HG03521 (cell line): ENCODE results near the gene IGLL5.
"Not testable (repeated sequence)": the region's sequence is repeated elsewhere in the genome, so short reads cannot be mapped to it uniquely, and the experiment has no call there.

ENCODE experiments used
- ATAC-seq: cut with Tn5 transposase; IDR thresholded peaks from one replicate; pipeline ENCODE4 v1.9.1; 2021; ENCODE audit warnings: mild to moderate bottlenecking, moderate library complexity; ENCODE audit not compliant: unreplicated experiment

IGLL5 gene

GRCh38 chr22:22883090-22883727 lies 4.4 kb upstream of the IGLL5 start:
- ATAC-seq, result no peak

DNA sequence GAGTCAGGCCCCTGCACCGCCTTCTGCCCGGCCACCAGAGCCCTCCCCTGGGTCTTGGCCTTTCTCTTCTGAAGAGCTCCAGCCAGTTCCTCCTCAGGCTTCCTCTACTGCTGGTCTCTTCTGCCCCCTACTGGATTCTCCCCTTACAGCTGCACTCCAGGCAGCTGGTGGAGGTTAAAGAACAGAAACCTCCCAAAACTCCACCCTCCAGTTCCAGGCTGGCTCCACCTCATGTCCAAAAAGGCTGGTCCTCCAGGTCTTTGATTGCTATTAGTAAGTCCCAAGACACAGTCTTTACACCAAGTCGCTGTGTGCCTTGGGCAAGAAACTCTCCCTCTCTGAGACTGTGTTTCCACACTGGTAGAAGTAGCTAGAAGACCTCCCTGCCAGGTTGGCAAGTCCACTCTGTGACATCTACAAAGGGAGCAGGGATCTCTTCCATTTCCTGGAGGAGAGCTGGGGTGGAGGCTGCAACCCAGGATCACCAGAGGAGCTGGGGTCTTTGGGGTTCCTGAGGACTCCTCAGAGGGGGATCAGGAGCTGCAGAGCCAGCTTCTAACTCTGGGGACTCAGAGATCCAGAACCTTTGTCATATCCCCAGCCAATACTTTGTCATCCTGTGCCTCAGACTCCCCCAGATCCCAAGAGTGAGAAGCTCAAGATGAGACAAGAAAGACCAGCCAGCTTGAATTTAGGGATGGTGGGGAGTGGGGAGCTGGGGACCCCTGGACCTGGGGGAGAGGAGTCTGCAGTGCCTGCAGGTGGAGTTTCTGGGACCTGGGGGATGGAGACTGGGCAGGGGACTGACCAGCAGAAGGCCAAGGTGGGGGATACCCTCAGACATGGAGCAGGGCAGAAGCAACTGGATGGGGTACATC lies 3.4 kb upstream of the IGLL5 start:
- peak; percentile 36 for ATAC-seq

GRCh38 chr22:22884888-22885840 lies 2.5 kb upstream of the IGLL5 start:
- peak; percentile 56 for ATAC-seq

DNA sequence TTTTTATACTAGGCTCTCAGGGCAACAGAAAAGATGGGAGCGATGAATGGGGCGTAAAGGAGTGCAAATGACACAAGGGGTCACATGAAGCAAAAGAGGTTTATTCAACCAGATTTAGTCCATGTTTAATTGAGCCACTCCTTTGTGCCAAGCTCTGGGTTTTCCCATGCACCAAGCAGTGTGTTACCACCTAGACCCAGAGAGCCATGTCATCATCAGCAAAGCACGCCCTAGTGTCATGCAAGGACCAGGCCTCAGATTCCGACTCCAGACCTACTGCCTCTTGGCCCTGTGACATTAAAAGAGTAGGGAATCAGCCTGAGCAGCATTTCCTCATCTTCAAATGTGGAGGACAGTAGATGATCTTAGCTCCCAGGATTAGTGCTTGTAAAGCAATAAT lies 1.1 kb upstream of the IGLL5 start:
- no peak for ATAC-seq

GRCh38 chr22:22888571-22889353 lies 1.1 kb downstream of the IGLL5 start:
- no peak for ATAC-seq

GRCh38 chr22:22890085-22890484 lies 2.5 kb downstream of the IGLL5 start:
- ATAC-seq, result no peak

GRCh38 chr22:22891139-22891621 lies 3.6 kb downstream of the IGLL5 start:
- ATAC-seq, result no peak

DNA sequence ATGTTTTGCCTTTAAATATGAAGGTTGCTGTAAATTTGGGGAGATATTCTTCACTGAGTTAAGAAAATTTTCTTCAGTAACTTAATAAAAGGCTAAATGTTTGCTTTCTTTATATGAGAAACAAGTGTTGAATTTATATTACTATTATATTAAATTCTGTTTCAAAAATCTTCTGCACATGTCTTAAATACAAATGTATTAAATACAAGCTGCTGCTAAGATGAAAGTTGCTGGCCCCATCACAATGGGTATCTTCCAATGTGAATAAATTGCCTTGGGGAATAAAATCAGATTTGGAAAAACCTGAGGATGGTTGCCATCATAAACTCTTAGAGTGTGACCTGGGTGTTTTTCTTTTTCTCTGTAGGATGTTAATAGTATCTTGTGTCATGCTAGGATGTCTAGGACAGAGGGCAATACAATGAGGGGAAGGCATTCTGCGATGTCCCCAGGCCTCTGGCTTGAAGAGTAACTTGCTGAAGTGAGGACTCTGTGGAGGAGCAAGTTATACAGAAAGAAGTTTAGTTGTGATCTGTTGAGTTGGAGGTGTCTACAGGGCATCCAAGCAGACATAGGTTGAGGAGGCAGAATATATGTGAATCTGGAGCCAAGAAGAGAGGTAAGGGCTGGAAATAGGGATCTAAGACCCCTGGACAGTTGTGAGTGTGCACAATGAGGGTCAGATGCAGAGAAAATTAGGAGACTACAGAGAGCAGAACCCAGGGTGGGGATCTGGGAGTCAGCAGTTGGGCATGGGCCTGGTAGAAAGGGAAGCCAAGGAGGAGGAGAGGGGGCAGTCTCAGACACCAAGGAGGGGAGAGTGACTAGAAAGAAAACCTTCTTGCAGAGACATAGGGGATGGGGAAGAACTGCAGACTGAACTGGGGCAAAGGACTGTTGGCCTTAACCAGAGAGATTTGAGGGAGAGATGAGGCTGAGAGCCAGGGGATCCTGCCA lies 4.8 kb downstream of the IGLL5 start:
- no peak for ATAC-seq

DNA sequence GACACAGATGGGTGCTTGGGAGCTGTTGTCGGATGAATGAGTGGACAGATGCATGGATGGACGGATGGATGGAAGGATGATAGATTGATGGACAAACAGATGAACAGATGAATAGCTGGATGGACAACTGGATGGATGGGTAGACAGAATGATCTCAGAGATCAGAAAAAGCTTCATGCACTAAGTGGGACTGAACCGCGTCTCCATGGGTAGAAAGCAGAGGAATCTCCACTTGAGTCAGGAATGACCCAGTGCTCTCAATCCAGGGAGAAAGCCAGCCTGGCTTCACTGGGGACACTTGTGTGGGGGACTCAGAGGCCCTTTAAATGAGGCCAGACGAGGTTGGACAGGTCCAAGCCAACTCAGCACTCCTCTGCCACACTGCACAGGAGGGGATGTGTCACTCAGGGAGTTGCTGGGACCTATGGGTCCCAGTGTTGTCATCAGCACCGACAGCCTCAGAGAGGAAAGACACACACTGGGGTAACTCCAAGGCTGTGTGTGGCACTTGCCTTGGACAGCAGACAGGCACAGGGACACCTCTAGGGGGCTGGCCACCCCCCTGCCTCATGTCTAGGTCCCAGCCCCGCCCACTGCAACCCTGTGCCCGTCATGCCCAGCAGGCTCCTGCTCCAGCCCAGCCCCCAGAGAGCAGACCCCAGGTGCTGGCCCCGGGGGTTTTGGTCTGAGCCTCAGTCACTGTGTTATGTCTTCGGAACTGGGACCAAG lies 5.6 kb downstream of the IGLL5 start:
- ATAC-seq, result no peak

- no peak for ATAC-seq
These were observed 6.5 kb downstream of the IGLL5 start for GRCh38 chr22:22893891-22894739.

GRCh38 chr22:22894740-22895731 lies 7.4 kb downstream of the IGLL5 start:
- no peak for ATAC-seq

- no peak for ATAC-seq
These were observed 8.3 kb downstream of the IGLL5 start for GRCh38 chr22:22895776-22896445.

DNA sequence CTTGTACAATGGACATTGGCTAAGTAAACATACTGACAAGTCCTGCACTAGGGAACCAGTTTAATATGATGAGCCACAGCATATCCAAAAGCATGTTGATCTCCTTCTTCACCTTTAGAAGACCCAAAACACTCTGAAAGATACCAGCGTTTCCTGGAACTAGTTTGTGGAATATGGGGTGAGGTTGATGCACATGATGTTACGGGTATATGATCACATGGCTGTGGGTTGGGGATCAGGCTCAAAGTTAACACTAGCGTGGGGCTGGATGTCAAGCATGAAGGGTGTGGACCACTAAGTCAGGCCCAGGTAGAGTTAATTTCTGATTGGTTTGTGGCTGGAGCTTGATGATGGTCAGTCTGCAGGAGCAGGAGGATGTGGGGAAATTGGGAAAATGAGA lies 9.0 kb downstream of the IGLL5 start:
- ATAC-seq, result no peak

DNA sequence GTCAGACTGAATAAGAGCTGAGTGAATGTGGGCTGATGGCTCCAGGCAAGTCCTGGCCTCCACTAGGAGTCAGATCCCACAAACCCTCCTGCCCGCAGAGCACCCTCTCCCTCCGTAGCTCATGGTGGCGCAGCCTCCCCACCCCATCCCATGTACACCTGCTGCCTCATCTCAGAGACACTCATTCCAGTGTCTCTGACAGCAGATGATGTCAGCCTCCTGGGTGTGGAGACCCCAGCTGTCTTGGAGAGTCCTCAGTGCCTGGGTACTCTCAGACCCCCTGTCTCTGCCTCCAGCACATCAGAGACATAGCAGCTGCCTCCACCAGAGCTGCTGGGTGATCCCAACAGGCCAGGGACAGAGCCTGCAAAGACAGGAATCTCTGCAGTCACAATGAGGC lies 9.5 kb downstream of the IGLL5 start:
- ATAC-seq, result no peak

DNA sequence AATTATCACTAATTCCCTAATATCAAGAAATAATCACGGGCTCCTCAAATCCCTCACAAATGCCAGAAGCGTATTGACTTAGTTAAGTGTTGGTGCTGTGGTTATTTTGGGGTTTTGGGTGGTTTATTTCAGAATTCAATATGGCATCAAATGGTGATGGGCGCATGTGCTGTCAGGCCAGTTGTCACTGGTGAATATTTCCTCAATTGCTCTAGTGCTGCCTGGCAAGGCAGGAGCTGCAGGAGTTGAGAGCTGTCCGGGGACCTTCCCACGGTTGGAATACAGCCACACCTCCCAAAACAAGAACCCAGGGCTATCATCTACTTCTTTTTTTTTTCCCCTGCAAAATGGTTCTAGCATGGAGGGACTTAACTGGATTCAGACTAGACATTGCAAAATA lies 10.3 kb downstream of the IGLL5 start:
- no peak for ATAC-seq

DNA sequence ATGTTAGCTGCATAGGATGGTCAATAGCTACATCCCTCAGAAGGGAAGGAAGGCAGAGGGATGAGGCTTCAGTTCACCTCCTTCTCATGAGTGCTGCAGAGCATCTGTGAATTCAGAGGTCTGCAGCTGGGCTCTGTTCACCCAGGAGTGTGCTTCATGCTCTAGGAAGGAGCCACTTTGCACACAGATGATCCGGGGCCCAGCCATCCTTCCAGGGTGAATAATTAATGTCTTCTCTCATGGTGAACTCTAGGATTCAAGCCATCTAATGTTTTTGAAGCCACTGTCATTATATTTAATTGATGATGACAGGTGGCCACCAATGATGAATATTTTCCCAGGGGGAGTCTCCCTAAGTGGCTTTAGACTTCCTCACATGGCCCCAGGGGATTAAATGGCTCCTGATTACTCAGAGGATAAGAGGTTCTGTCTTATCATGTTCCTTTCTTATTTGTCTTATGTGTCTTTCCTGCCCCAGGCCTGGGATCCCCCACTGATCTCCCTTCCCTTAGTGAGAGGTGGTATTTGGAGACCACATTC lies 10.9 kb downstream of the IGLL5 start:
- not testable (repeated sequence) for ATAC-seq
